Naive thymus-derived CD4-positive, alpha-beta T cell (primary cell): Measurements from ENCODE around the gene SH2D4B. TPM values are rescaled to one million over a fixed set of nuclear protein-coding genes. Genes with fewer than 3 reads are reported as not detected.

ENCODE experiments used
- ATAC-seq: fragments of 150-1000 bp; cut with Tn5 transposase; 2 replicates; pipeline ENCODE4 v1.10.0; 2021; ENCODE audit warnings: mild to moderate bottlenecking, moderate library complexity
- CTCF ChIA-PET: fragments of 350-600 bp; sonication (Branson Sonifier 250); formaldehyde crosslinking; loops from one replicate; lab custom pipeline; 2021; ENCODE audit warnings: antibody characterized with exemption; lab: Charles Lee
- POLR2A ChIA-PET: fragments of 350-600 bp; sonication (Branson Sonifier 250); formaldehyde crosslinking; loops from one replicate; lab custom pipeline; 2021; ENCODE audit warnings: antibody characterized with exemption, inconsistent platforms; lab: Charles Lee
- DNase-seq, 9 donors: peaks; one replicate each; pipeline versions ENCODE4 v3.0.0 to v3.0.0-alpha.2; 2020 to 2022; ENCODE audit warnings: mixed read lengths in 1 of 9
- H3K27ac ChIP-seq: one replicate; pipeline ENCODE4 v1.7.0; 2013; ENCODE audit warnings: mild to moderate bottlenecking, low read depth, low read length, moderate library complexity
- H3K27me3 ChIP-seq, 2 donors: one replicate each; pipeline ENCODE4 v1.7.0; 2013; ENCODE audit warnings: low read length in 2 of 2, mild to moderate bottlenecking in 2 of 2, moderate library complexity in 2 of 2; ENCODE audit not compliant: control insufficient read depth in 2 of 2, insufficient read depth in 2 of 2
- H3K36me3 ChIP-seq, 3 experiments: 1 replicate in 2 of 3; 2 replicates in 1 of 3; pipeline ENCODE4 v1.7.0; 2013; ENCODE audit warnings: low read length in 3 of 3, mild to moderate bottlenecking in 3 of 3, moderate library complexity in 1 of 3; ENCODE audit not compliant: insufficient read depth in 3 of 3, control insufficient read depth in 2 of 3
- H3K4me1 ChIP-seq, 2 donors: one replicate each; pipeline ENCODE4 v1.7.0; 2013; ENCODE audit warnings: low read length in 2 of 2, mild to moderate bottlenecking in 2 of 2, moderate library complexity in 1 of 2; ENCODE audit not compliant: control insufficient read depth in 2 of 2, insufficient read depth in 2 of 2
- H3K4me3 ChIP-seq: 2 replicates; pipeline ENCODE4 v1.7.0; 2013; ENCODE audit warnings: mild to moderate bottlenecking, low read length
- H3K9me3 ChIP-seq, 3 experiments: 1 replicate in 2 of 3; 2 replicates in 1 of 3; pipeline ENCODE4 v1.7.0; 2013; ENCODE audit warnings: low read length in 3 of 3; ENCODE audit not compliant: control insufficient read depth in 2 of 3
- H3K27ac Mint-ChIP-seq, 9 donors: one replicate each; pipeline ENCODE4 v1.8.0; 2020 to 2022; ENCODE audit warnings: mixed read lengths in 9 of 9, mild to moderate bottlenecking in 8 of 9, moderate library complexity in 5 of 9, inconsistent platforms in 2 of 9
- H3K27me3 Mint-ChIP-seq, 5 donors: one replicate each; pipeline ENCODE4 v1.8.0; 2021 to 2022; ENCODE audit warnings: mixed read lengths in 5 of 5, mild to moderate bottlenecking in 1 of 5
- H3K36me3 Mint-ChIP-seq, 5 donors: one replicate each; pipeline ENCODE4 v1.8.0; 2020 to 2022; ENCODE audit warnings: mixed read lengths in 5 of 5, mild to moderate bottlenecking in 3 of 5, inconsistent platforms in 1 of 5
- H3K4me1 Mint-ChIP-seq, 7 donors: one replicate each; pipeline ENCODE4 v1.8.0; 2020 to 2022; ENCODE audit warnings: mixed read lengths in 7 of 7, mild to moderate bottlenecking in 3 of 7, inconsistent platforms in 1 of 7
- H3K4me3 Mint-ChIP-seq, 10 donors: one replicate each; pipeline ENCODE4 v1.8.0; 2020 to 2022; ENCODE audit warnings: mild to moderate bottlenecking in 10 of 10, mixed read lengths in 10 of 10, moderate library complexity in 6 of 10, inconsistent platforms in 2 of 10
- H3K9me3 Mint-ChIP-seq, 11 donors: one replicate each; pipeline ENCODE4 v1.8.0; 2020 to 2022; ENCODE audit warnings: mixed read lengths in 11 of 11, mild to moderate bottlenecking in 4 of 11, inconsistent platforms in 1 of 11, moderate library complexity in 1 of 11
- intact Hi-C, 2 donors: fragments of 100-400 bp; cut with micrococcal nuclease; formaldehyde crosslinking; loops; one replicate each; pipeline ENCODE4 v1.15.1; 2023
- polyA plus RNA-seq, 2 donors: library from polyadenylated mRNA; unstranded; fragments of 300-500 nt; fragmentation: Illumina TruSeq; gene quantifications; one replicate each; pipeline ENCODE4 v1.2.3, GENCODE V29; 2021
- total RNA-seq, 6 experiments: library from RNA in 5 of 6; stranded (reverse) in 5 of 6; gene quantifications; 1 replicate in 5 of 6; 2 replicates in 1 of 6; pipeline ENCODE4 v1.2.3 and lab custom pipeline; 2021 to 2026

The SH2D4B gene
- total and polyA plus RNA-seq, 7 experiments from 2014 or later, result 0.10 to 0.51 (median 0.14) TPM; not detected in 2

- H3K4me1 Mint-ChIP-seq, result peaks cover 72 to 92% (median 84%) of the 10 kb centered on the region in 7 donors
- peak overlapping the region; percentile 59 for H3K27ac ChIP-seq
- peaks cover 3 to 30% (median 21%) of the 10 kb centered on the region in 3 experiments for H3K36me3 ChIP-seq
- ATAC-seq (no peak), DNase-seq (no peak)
- H3K4me1 ChIP-seq, result peaks cover 78 to 82% of the 10 kb centered on the region in 2 donors
- no peak overlapping the region for H3K4me3 ChIP-seq
- intact Hi-C loops, result no loop called here
- H3K27me3 ChIP-seq, result no peaks in the 10 kb centered on the region
- peak overlapping the region; percentile 76 to 99 (median 89) for H3K27ac Mint-ChIP-seq
- H3K9me3 Mint-ChIP-seq, result no peaks in the 10 kb centered on the region
- H3K27me3 Mint-ChIP-seq, result no peaks in the 10 kb centered on the region
- peaks cover 0 to 35% (median 11%) of the 10 kb centered on the region in 5 donors for H3K36me3 Mint-ChIP-seq
- H3K9me3 ChIP-seq, result no peaks in the 10 kb centered on the region
- H3K4me3 Mint-ChIP-seq, result peak overlapping the region; percentile 23 to 86 (median 71)
- CTCF ChIA-PET, result interaction anchor here (0.9 to 21.4 kb wide), 5 partner anchors 9 to 46 kb away, joined by 3 to 839 read pairs (median 14); partner anchors contain the start of gene TSPAN14
- POLR2A ChIA-PET, result interaction anchor here (1.9 to 11.4 kb wide), 3 partner anchors 7 to 45 kb away, joined by 5 to 582 read pairs (median 182); partner anchors contain the start of gene TSPAN14
These were observed 34.8 kb upstream of the SH2D4B start for GRCh38 chr10:80502621-80503583.

DNA sequence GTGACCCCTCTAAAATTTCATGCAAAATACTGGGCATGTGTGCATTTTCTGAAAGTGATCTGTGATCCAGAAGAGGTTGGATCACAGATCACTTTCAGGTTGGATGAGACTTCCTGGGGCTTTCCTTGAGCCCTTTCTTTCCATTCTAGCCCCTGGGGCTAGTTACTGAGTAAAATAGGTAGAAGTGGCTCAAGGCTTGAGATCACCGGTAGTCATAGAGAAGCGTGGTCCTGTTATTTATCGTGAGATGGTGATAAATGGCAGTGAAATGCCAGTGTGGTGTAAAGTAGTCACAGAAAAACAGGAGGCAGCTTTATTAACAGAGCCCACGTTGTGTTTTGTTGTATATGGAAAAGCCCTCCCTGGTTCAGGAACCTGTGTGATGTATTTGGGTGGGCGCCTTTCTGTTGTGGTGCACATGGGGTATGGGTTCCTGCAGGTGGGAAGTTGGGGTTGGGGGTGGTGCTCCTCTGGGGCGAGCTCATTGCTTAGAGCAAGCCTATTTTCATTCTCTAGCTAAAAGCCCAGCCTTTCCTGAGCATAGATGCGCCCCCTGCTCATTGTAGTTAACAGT, 34.0 kb upstream of the SH2D4B start:
- POLR2A ChIA-PET, result interaction anchor here (1.6 to 11.4 kb wide), 3 partner anchors 16 to 46 kb away, joined by 6 to 582 read pairs (median 182); partner anchors contain the start of gene TSPAN14

GRCh38 chr10:80504158-80504811, 33.4 kb upstream of the SH2D4B start:
- Histone ChIP-seq H3K4me1 (peaks cover 64 to 69% of the 10 kb centered on the region in 2 donors), H3K27ac (peak overlapping the region; percentile 59), H3K27me3 (no peaks in the 10 kb centered on the region), H3K9me3 (no peaks in the 10 kb centered on the region), H3K36me3 (peaks cover 5 to 41% (median 21%) of the 10 kb centered on the region in 3 experiments), H3K4me3 (no peak overlapping the region)
- DNase-seq (no peak), ATAC-seq (peak; percentile 52)
- peaks cover 63 to 84% (median 75%) of the 10 kb centered on the region in 7 donors for H3K4me1 Mint-ChIP-seq
- H3K27ac Mint-ChIP-seq, result peak overlapping the region; percentile 76 to 99 (median 89)
- intact Hi-C loops, result loop anchor here (1.0 to 2.0 kb wide), 6 partner anchors 8 to 49 kb away; partner anchors contain the start of gene TSPAN14 (in 1 of the 2)
- ChIA-PET POLR2A (interaction anchor here (1.1 to 11.4 kb wide), 4 partner anchors 17 to 46 kb away, joined by 5 to 582 read pairs (median 94); partner anchors contain the start of gene TSPAN14), CTCF (interaction anchor here (0.6 to 21.4 kb wide), 14 partner anchors 10 to 126 kb away, joined by 3 to 839 read pairs (median 6); partner anchors contain the start of gene TSPAN14)
- H3K36me3 Mint-ChIP-seq, result peaks cover 0 to 34% (median 11%) of the 10 kb centered on the region in 5 donors
- peak overlapping the region; percentile 24 to 86 (median 71) for H3K4me3 Mint-ChIP-seq
- H3K27me3 Mint-ChIP-seq, result no peaks in the 10 kb centered on the region
- H3K9me3 Mint-ChIP-seq, result no peaks in the 10 kb centered on the region

More for the DNA sequence above, 34.0 kb upstream of the SH2D4B start:
- H3K36me3 Mint-ChIP-seq, result peaks cover 0 to 33% (median 11%) of the 10 kb centered on the region in 5 donors
- H3K4me1 ChIP-seq, result peaks cover 70 to 75% of the 10 kb centered on the region in 2 donors
- peak overlapping the region; percentile 76 to 99 (median 89) for H3K27ac Mint-ChIP-seq
- no peak for DNase-seq
- CTCF ChIA-PET, result interaction anchor here (0.9 to 21.4 kb wide), 5 partner anchors 10 to 47 kb away, joined by 3 to 839 read pairs (median 14); partner anchors contain the start of gene TSPAN14
- no peak overlapping the region for H3K4me3 ChIP-seq
- peaks cover 67 to 89% (median 80%) of the 10 kb centered on the region in 7 donors for H3K4me1 Mint-ChIP-seq
- intact Hi-C loops, result loop anchor here (1.0 to 2.0 kb wide), 6 partner anchors 7 to 49 kb away; partner anchors contain the start of gene TSPAN14 (in 1 of the 2)
- peaks cover 3 to 35% (median 21%) of the 10 kb centered on the region in 3 experiments for H3K36me3 ChIP-seq
- no peaks in the 10 kb centered on the region for H3K9me3 Mint-ChIP-seq
- H3K27ac ChIP-seq, result peak overlapping the region; percentile 59
- H3K9me3 ChIP-seq, result no peaks in the 10 kb centered on the region
- peak overlapping the region in 9 of 10 donors; percentile 4 to 86 (median 71) for H3K4me3 Mint-ChIP-seq
- no peaks in the 10 kb centered on the region for H3K27me3 Mint-ChIP-seq
- no peak for ATAC-seq
- H3K27me3 ChIP-seq, result no peaks in the 10 kb centered on the region

- H3K27me3 ChIP-seq, result no peaks in the 10 kb centered on the region
- CTCF ChIA-PET, result interaction anchor here (0.6 to 21.4 kb wide), 17 partner anchors 9 to 127 kb away, joined by 3 to 839 read pairs (median 5); partner anchors contain the start of genes PRXL2A and TSPAN14
These were observed 32.7 kb upstream of the SH2D4B start for GRCh38 chr10:80504897-80505465.

DNA sequence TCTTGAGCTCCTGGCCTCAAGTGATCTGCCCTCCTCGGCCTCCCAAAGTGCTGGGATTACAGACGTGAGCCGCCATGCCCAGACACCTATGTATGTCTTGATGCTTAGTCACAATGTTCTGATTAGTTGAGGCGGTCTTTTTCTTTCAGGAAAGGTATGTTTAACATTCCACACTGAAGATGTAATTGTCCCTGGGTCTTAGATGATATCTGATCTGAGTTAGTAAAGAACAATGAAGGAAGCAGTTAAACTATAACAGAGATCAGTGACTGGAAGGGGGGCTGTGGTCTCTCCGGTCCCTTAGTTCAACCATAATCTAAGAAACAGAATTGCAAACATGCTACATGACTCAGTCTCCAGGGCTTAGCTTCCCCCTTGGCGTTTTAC, 31.5 kb upstream of the SH2D4B start:
- CTCF ChIA-PET, result interaction anchor here (0.6 to 21.4 kb wide), 20 partner anchors 8 to 532 kb away, joined by 3 to 839 read pairs (median 5); partner anchors contain the start of genes PRXL2A and TSPAN14
- Mint-ChIP-seq H3K27me3 (no peaks in the 10 kb centered on the region), H3K9me3 (no peaks in the 10 kb centered on the region), H3K4me1 (peaks cover 57 to 84% (median 73%) of the 10 kb centered on the region in 7 donors), H3K27ac (peak overlapping the region; percentile 28 to 99 (median 87)), H3K36me3 (peaks cover 4 to 25% (median 20%) of the 10 kb centered on the region in 5 donors), H3K4me3 (no peak overlapping the region)
- peaks cover 19 to 54% (median 21%) of the 10 kb centered on the region in 3 experiments for H3K36me3 ChIP-seq
- peaks cover 46 to 57% of the 10 kb centered on the region in 2 donors for H3K4me1 ChIP-seq
- H3K4me3 ChIP-seq, result no peak overlapping the region
- POLR2A ChIA-PET, result interaction anchor here (0.7 to 11.4 kb wide), 6 partner anchors 9 to 128 kb away, joined by 3 to 582 read pairs (median 4); partner anchors contain the start of gene TSPAN14
- H3K9me3 ChIP-seq, result no peaks in the 10 kb centered on the region
- peak overlapping the region; percentile 59 for H3K27ac ChIP-seq
- H3K27me3 ChIP-seq, result no peaks in the 10 kb centered on the region
- intact Hi-C loops, result no loop called here
- ATAC-seq (no peak), DNase-seq (no peak)

More at GRCh38 chr10:80504897-80505465, 32.7 kb upstream of the SH2D4B start:
- peaks cover 2 to 29% (median 16%) of the 10 kb centered on the region in 5 donors for H3K36me3 Mint-ChIP-seq
- no peak overlapping the region for H3K4me3 ChIP-seq
- DNase-seq (no peak), ATAC-seq (peak; percentile 26)
- H3K27ac ChIP-seq, result peak overlapping the region; percentile 59
- H3K9me3 ChIP-seq, result no peaks in the 10 kb centered on the region
- H3K4me3 Mint-ChIP-seq, result peak overlapping the region; percentile 24 to 86 (median 70)
- peaks cover 60 to 84% (median 73%) of the 10 kb centered on the region in 7 donors for H3K4me1 Mint-ChIP-seq
- peaks cover 12 to 48% (median 21%) of the 10 kb centered on the region in 3 experiments for H3K36me3 ChIP-seq
- POLR2A ChIA-PET, result interaction anchor here (1.1 to 11.4 kb wide), 4 partner anchors 18 to 47 kb away, joined by 5 to 582 read pairs (median 94); partner anchors contain the start of gene TSPAN14
- peak overlapping the region; percentile 76 to 99 (median 89) for H3K27ac Mint-ChIP-seq
- peaks cover 57 to 64% of the 10 kb centered on the region in 2 donors for H3K4me1 ChIP-seq
- H3K9me3 Mint-ChIP-seq, result no peaks in the 10 kb centered on the region
- intact Hi-C loops, result loop anchor here (1.0 to 2.0 kb wide), 10 partner anchors 9 to 127 kb away; partner anchors contain the start of gene TSPAN14 (in 1 of the 2)
- no peaks in the 10 kb centered on the region for H3K27me3 Mint-ChIP-seq
